Caco-2 (cell line): ENCODE measurements around the gene RING1. TPM values are rescaled to one million over a fixed set of nuclear protein-coding genes. Genes with fewer than 3 reads are reported as not detected.
A peak's percentile ranks its signal among the peaks of the same experiment; 100 is the strongest.

ENCODE experiments used
- BruUV-seq: library from RNA; stranded (reverse); fragments of 400-500 nt; replicated peaks from 2 replicates; lab custom pipeline; 2021; lab: Mats Ljungman, UMichigan
- CTCF ChIA-PET: fragments of 300-600 bp; sonication (Branson Sonifier 250); formaldehyde crosslinking; loops from one replicate; lab custom pipeline; 2022; ENCODE audit warnings: antibody characterized with exemption; lab: Charles Lee
- POLR2A ChIA-PET: fragments of 300-600 bp; sonication (Branson Sonifier 250); formaldehyde crosslinking; loops from one replicate; lab custom pipeline; 2022; ENCODE audit warnings: antibody characterized with exemption; lab: Charles Lee
- DNase-seq, 2 experiments: peaks; one replicate each; pipeline versions ENCODE4 v3.0.0 to v3.0.0-alpha.2; 2020 to 2022
- H3K27me3 ChIP-seq: replicated peaks from 2 replicates; pipeline ENCODE4 v1.6.0; 2011; ENCODE audit warnings: low read length; ENCODE audit not compliant: control insufficient read depth, insufficient read depth
- H3K36me3 ChIP-seq: 2 replicates; pipeline ENCODE4 v1.5.1; 2011; ENCODE audit warnings: low read length; ENCODE audit not compliant: control insufficient read depth, insufficient read depth
- H3K4me1 ChIP-seq: fragments of 250-450 bp; sonication (Bioruptor Pico); 2 replicates; pipeline ENCODE4 v1.5.1; 2020; ENCODE audit warnings: mild to moderate bottlenecking
- H3K4me3 ChIP-seq: 2 replicates; pipeline ENCODE4 v1.5.1; 2011; ENCODE audit warnings: low read depth, mild to moderate bottlenecking, control low read depth, low read length
- H3K9me3 ChIP-seq: fragments of 250-450 bp; sonication (Bioruptor Pico); 2 replicates; pipeline ENCODE4 v1.5.1; 2020; ENCODE audit warnings: mild to moderate bottlenecking, moderate library complexity
- H3K27ac Mint-ChIP-seq: one replicate; pipeline ENCODE4 v1.8.0; 2022; ENCODE audit warnings: mixed read lengths; ENCODE audit not compliant: unreplicated experiment
- H3K27me3 Mint-ChIP-seq: one replicate; pipeline ENCODE4 v1.8.0; 2022; ENCODE audit warnings: mixed read lengths; ENCODE audit not compliant: insufficient read depth, unreplicated experiment
- H3K36me3 Mint-ChIP-seq: one replicate; pipeline ENCODE4 v1.8.0; 2022; ENCODE audit warnings: mild to moderate bottlenecking, mixed read lengths; ENCODE audit not compliant: insufficient read depth, unreplicated experiment
- H3K4me1 Mint-ChIP-seq: one replicate; pipeline ENCODE4 v1.8.0; 2022; ENCODE audit warnings: low read depth, mixed read lengths; ENCODE audit not compliant: unreplicated experiment
- H3K4me3 Mint-ChIP-seq: one replicate; pipeline ENCODE4 v1.8.0; 2022; ENCODE audit warnings: mild to moderate bottlenecking, moderate library complexity, mixed read lengths; ENCODE audit not compliant: unreplicated experiment
- H3K9me3 Mint-ChIP-seq: one replicate; pipeline ENCODE4 v1.8.0; 2022; ENCODE audit warnings: mixed read lengths; ENCODE audit not compliant: unreplicated experiment
- CTCF ChIP-seq, 2 experiments: fragments of 200-600 bp in 1 of 2; IDR thresholded peaks; 1 replicate in 1 of 2; 2 replicates in 1 of 2; pipeline versions ENCODE4 v1.5.1 to v1.8.0; 2011 to 2022; ENCODE audit warnings: antibody characterized with exemption in 1 of 2, control low read depth in 1 of 2, inconsistent platforms in 1 of 2, low read depth in 1 of 2, low read length in 1 of 2, mild to moderate bottlenecking in 1 of 2, moderate library complexity in 1 of 2; ENCODE audit not compliant: insufficient read depth in 1 of 2, severe bottlenecking in 1 of 2, unreplicated experiment in 1 of 2
- intact Hi-C: fragments of 100-400 bp; cut with micrococcal nuclease; formaldehyde crosslinking; loops from one replicate; pipeline ENCODE4 v1.10.0; 2022; ENCODE audit not compliant: unreplicated experiment
- total RNA-seq: library from RNA; stranded (reverse); gene quantifications from 2 replicates; pipeline ENCODE4 v1.2.3, GENCODE V29; 2022

The RING1 gene
- total RNA-seq, 1 experiment from 2014 or later = 32.0 TPM

- peaks cover 27% of the 10 kb centered on the region for H3K36me3 Mint-ChIP-seq
- no peak for DNase-seq
- H3K4me3 Mint-ChIP-seq = peak overlapping the region; percentile 85
- no peaks in the 10 kb centered on the region for H3K27me3 Mint-ChIP-seq
- peak overlapping the region; percentile 35 for H3K4me3 ChIP-seq
- peaks cover 5% of the 10 kb centered on the region; the same call in 1 of the 2 replicates for H3K4me1 ChIP-seq
- H3K27ac Mint-ChIP-seq = peak overlapping the region; percentile 75
- no peaks in the 10 kb centered on the region for H3K9me3 Mint-ChIP-seq
- CTCF ChIA-PET = interaction anchor here (0.7 to 2.1 kb wide), 12 partner anchors 12 to 538 kb away, joined by 3 to 15 read pairs (median 5); partner anchors contain the start of genes HSD17B8 and RING1
- peaks cover 10% of the 10 kb centered on the region for H3K4me1 Mint-ChIP-seq
- intact Hi-C loops = loop anchor here (1.0 to 2.0 kb wide), 4 partner anchors 43 to 234 kb away; no protein-coding TSS in a partner anchor
- H3K27me3 ChIP-seq = no peaks in the 10 kb centered on the region
- TSS peak; percentile 48 for BruUV-seq
- H3K9me3 ChIP-seq = no peaks in the 10 kb centered on the region
- TF ChIP-seq CTCF (IDR thresholded peaks at IDR 0.05; ENCODE audit: insufficient read depth in 1 of 2, low read depth in 1 of 2, low read length in 1 of 2, severe bottlenecking in 1 of 2, unreplicated experiment in 1 of 2) = no peak
- POLR2A ChIA-PET = interaction anchor here (1.0 to 2.7 kb wide), 2 partner anchors 41 to 277 kb away, joined by 3 to 16 read pairs; partner anchors contain the start of gene RING1
- H3K36me3 ChIP-seq = no peaks in the 10 kb centered on the region; the same call in 1 of the 2 replicates
These were observed 40.3 kb downstream of the RING1 start for GRCh38 chr6:33248643-33248931.

- Histone ChIP-seq H3K4me1 (peaks cover 5% of the 10 kb centered on the region; the same call in 1 of the 2 replicates), H3K4me3 (peak overlapping the region; percentile 49), H3K27me3 (no peaks in the 10 kb centered on the region), H3K9me3 (no peaks in the 10 kb centered on the region), H3K36me3 (no peaks in the 10 kb centered on the region; the same call in 1 of the 2 replicates)
- H3K4me3 Mint-ChIP-seq = peak overlapping the region; percentile 85
- peak overlapping the region; percentile 75 for H3K27ac Mint-ChIP-seq
- H3K4me1 Mint-ChIP-seq = peaks cover 10% of the 10 kb centered on the region
- peak; percentile 96 to 98 for DNase-seq
- peaks cover 27% of the 10 kb centered on the region for H3K36me3 Mint-ChIP-seq
- TF ChIP-seq CTCF (IDR thresholded peaks at IDR 0.05; ENCODE audit: insufficient read depth in 1 of 2, low read depth in 1 of 2, low read length in 1 of 2, severe bottlenecking in 1 of 2, unreplicated experiment in 1 of 2) = peak in 1 of 2 experiments; percentile 3
- intact Hi-C loops = loop anchor here (1.0 to 2.0 kb wide), 6 partner anchors 22 to 355 kb away; partner anchors contain the start of gene VPS52
- ChIA-PET CTCF (interaction anchor here (0.6 to 2.1 kb wide), 14 partner anchors 13 to 1090 kb away, joined by 3 to 15 read pairs (median 4); partner anchors contain the start of genes HSD17B8, RING1, RPS18 and VPS52), POLR2A (interaction anchor here (0.5 to 2.7 kb wide), 5 partner anchors 22 to 277 kb away, joined by 3 to 18 read pairs (median 11); partner anchors contain the start of genes PFDN6, RING1, RPS18 and VPS52)
- H3K27me3 Mint-ChIP-seq = no peaks in the 10 kb centered on the region
- H3K9me3 Mint-ChIP-seq = no peaks in the 10 kb centered on the region
- no TSS peak for BruUV-seq
These were observed 40.8 kb downstream of the RING1 start for GRCh38 chr6:33248932-33249731.
